ENCODE measurements around the gene METTL2B.
A peak's percentile ranks its signal among the peaks of the same experiment; 100 is the strongest.
"Not testable (repeated sequence)": the region's sequence is repeated elsewhere in the genome, so short reads cannot be mapped to it uniquely, and the experiment has no call there.

The METTL2B gene

GRCh38 chr7:128455543-128456254, 20.8 kb upstream of the METTL2B start, which contains the start of gene HILPDA:
TSS of gene HILPDA (plus strand) at chr7:128455878. CDS start at chr7:128457269, 1,391 bp downstream.
- DNase-seq (ENCODE audit: low read depth), result peak; percentile 95

GRCh38 chr7:128456255-128456725, 20.3 kb upstream of the METTL2B start:
- no peak for DNase-seq (ENCODE audit: low read depth)

DNA sequence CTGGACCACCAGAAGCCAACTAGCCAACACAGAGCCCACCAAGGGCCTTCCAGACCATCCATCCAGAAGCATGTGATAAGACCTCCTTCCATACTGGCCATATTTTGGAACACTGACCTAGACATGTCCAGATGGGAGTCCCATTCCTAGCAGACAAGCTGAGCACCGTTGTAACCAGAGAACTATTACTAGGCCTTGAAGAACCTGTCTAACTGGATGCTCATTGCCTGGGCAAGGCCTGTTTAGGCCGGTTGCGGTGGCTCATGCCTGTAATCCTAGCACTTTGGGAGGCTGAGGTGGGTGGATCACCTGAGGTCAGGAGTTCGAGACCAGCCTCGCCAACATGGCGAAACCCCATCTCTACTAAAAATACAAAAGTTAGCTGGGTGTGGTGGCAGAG, 19.2 kb upstream of the METTL2B start:
- not testable (repeated sequence) for DNase-seq (ENCODE audit: low read depth)

DNA sequence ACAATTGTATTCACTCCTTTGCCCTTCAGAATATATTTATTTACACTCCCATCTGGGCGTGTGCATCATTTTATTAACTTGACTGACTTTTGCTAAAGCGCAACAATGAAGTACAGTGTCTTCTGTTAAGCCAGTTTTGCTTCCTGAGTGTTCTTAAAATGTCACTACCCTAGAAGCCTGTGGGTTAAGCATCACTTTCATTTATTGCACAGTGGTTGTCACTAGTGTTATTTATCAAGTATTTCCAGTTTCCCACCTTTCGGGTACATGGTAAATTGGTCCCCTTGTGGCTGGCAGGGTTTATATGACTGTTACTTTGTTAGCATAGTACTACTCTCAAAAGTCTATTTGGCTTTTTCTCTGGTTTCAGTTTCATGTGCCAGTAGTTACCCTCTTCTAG, 17.6 kb upstream of the METTL2B start:
- no peak for DNase-seq (ENCODE audit: low read depth)

- DNase-seq (ENCODE audit: low read depth), result peak; percentile 42
Observed at GRCh38 chr7:128459394-128459878, 17.1 kb upstream of the METTL2B start.

GRCh38 chr7:128462460-128462859, 14.1 kb upstream of the METTL2B start:
- DNase-seq (ENCODE audit: low read depth), result no peak

DNA sequence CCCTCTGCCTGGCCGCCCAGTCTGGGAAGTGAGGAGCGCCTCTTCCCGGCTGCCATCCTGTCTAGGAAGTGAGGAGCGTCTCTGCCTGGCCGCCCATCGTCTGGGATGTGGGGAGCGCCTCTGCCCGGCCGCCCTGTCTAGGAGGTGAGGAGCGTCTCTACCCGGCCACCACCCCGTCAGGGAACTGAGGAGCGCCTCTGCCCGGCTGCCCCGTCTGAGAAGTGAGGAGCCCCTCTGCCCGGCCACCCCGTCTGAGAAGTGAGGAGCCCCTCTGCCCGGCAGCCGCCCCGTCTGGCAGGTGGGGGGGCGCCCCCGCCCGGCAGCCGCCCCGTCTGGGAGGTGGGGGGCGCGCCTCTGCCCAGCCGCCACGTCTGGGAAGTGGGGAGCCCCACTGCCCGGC, 13.2 kb upstream of the METTL2B start:
- DNase-seq (ENCODE audit: low read depth), result not testable (repeated sequence)

- not testable (repeated sequence) for DNase-seq (ENCODE audit: low read depth)
Observed at GRCh38 chr7:128463933-128464332, 12.6 kb upstream of the METTL2B start.

- not testable (repeated sequence) for DNase-seq (ENCODE audit: low read depth)
Observed at GRCh38 chr7:128466871-128467270, 9.7 kb upstream of the METTL2B start.

GRCh38 chr7:128477336-128477690, 765 bp downstream of the METTL2B start:
- DNase-seq (ENCODE audit: low read depth), result not testable (repeated sequence)

DNA sequence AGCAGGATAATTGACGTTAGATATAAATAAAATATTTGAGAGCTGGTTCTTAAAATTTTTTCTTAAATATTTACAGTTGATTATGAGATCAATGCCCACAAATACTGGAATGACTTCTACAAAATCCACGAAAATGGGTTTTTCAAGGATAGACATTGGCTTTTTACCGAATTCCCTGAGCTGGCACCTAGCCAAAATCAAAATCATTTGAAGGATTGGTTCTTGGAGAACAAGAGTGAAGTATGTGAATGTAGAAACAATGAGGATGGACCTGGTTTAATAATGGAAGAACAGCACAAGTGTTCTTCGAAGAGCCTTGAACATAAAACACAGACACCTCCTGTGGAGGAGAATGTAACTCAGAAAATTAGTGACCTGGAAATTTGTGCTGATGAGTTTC, 2.5 kb downstream of the METTL2B start:
- DNase-seq (ENCODE audit: low read depth), result not testable (repeated sequence)

GRCh38 chr7:128488134-128488533, 11.6 kb downstream of the METTL2B start:
- not testable (repeated sequence) for DNase-seq (ENCODE audit: low read depth)

DNA sequence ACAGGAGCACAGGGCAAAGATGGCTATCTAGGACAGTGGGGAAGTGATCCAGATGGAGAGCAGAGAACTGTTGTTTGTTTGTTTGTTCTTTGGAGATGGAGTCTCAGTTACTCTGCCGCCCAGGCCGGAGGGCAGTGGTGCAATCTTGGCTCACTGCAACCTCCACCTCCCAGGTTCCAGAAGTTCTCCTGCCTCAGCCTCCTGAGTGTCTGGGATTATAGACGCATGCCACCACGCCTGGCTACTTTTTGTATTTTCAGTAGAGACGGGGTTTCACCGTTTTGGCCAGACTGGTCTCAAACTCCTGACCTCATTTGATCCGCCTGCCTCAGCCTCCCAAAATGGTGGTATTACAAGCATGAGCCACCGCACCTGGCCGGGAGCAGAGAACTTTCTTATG, 20.9 kb downstream of the METTL2B start:
- DNase-seq (ENCODE audit: low read depth), result no peak

DNA sequence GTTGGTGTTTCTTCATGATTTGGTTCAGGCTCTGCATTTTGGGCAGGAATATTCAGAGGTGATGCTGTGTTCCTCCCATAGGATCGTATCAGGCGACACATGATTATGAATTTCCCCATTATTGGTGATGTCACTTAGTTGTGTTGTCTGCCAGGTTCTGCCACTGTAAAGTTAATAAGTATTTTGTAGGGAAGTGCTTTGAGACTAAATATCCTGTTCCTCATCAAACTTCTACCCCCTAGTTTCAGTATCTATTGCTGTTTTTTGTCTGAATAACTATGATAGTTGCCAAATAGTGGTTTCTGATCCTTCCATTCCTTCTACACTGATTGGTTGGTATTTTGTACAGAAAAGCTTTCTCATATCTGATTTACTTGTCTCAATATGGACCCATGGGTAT, 28.9 kb downstream of the METTL2B start:
- not testable (repeated sequence) for DNase-seq (ENCODE audit: low read depth)

GRCh38 chr7:128506819-128507218, 30.3 kb downstream of the METTL2B start:
- DNase-seq (ENCODE audit: low read depth), result not testable (repeated sequence)

DNA sequence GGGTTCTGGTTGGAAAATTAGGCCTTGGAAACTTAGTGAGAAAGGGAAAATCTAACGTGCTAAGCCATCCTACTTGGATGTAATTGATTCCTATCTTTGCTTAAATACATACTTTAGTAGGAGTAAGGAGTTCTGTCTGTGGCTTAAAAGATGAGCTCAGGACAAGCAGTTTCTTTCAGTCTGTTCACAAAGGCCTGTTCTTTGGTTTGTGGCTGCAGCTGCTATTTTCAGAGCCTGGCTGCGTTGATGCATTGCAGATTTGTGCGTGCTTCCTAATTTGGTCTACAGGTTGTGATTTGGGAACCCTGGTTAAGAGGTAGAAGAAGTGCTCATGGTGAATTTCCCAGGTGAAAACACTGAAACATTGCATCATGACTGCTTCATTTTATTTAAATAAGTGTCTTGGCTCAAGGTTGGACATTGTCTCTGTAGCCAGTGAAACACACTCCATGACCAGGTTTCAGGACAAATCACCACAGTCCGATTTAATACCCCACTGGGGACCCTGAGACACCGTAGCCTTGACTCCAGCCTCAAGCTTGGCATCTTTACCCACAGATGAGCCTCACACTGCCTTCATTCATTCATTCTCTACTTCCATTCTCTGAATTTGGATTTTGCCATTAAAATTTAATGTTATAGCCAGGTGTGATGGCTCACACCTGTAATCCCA, 30.9 kb downstream of the METTL2B start:
- not testable (repeated sequence) for DNase-seq (ENCODE audit: low read depth)

- DNase-seq (ENCODE audit: low read depth), result not testable (repeated sequence)
Observed at GRCh38 chr7:128511692-128512091, 35.1 kb downstream of the METTL2B start.

- DNase-seq (ENCODE audit: low read depth), result not testable (repeated sequence)
Observed at GRCh38 chr7:128515232-128515631, 38.7 kb downstream of the METTL2B start.

- DNase-seq (ENCODE audit: low read depth), result not testable (repeated sequence)
Observed at GRCh38 chr7:128517023-128517422, 40.5 kb downstream of the METTL2B start.

GRCh38 chr7:128523226-128523931, 46.8 kb downstream of the METTL2B start:
- DNase-seq (ENCODE audit: low read depth), result peak; percentile 75

DNA sequence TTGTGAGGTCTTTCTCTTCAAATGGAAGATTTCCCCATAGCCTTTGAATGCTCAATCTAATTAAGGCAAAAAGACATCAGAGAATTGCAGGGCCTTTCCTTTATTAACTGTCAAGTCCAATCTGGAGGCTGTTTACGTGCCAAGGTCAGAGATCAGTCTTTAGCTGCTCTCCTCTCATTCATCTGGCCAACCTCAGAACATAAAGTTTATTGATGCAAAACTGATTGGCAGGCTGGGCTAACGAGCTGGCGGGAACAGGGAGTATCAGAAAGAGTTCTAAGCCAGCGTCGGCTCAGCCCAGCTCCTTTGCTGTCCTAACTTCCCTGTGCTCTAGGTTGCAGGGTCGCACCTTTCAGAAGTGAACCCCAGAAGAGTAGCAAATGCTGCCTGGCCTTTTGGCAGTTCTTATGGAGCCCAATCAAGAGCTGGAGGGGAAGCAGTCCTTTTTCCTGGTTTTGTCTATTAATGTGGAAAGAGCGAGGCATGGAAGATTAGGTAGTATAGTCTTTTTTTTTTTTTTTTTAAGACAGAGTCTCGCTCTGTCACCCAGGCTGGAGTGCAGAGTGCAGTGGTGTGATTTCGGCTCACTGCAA, 47.5 kb downstream of the METTL2B start:
- not testable (repeated sequence) for DNase-seq (ENCODE audit: low read depth)

DNA sequence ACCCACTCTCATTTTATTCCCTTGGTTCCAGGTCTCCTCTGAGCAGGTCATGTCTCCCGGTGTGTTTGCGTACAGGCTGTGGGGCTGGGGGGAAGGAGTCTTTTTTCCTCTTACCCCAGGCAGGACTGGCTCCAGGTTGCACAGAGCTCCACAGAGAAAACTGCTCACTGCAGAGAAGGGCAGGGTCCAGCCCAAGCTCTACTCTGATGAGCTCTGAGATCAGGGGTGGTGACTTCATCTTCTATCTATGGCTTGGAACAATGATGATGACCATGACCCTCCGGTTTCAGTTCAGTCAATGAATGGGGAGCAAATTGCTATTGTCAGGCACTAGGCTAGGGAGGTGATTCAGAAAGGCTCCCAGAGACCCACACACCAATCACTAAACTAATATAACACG, 49.0 kb downstream of the METTL2B start:
- DNase-seq (ENCODE audit: low read depth), result not testable (repeated sequence)
